Tibial nerve (tissue), 4 donors: ENCODE measurements around the gene CCDC24. TPM values are rescaled to one million over a fixed set of nuclear protein-coding genes. Genes with fewer than 3 reads are reported as not detected.

Source experiments
- DNase-seq, 2 donors: peaks; one replicate each; pipeline ENCODE4 v3.0.0-alpha.2; 2019; ENCODE audit warnings: low spot score in 2 of 2
- H3K27ac ChIP-seq, 4 donors: fragments of 200-600 bp; sonication (generic) in 3 of 4; one replicate each; pipeline ENCODE4 v1.5.1; 2017 to 2019; ENCODE audit warnings: mild to moderate bottlenecking in 1 of 4
- H3K27me3 ChIP-seq, 2 donors: fragments of 200-600 bp; sonication (generic) in 1 of 2; one replicate each; pipeline versions ENCODE4 v1.5.1 to v1.6.0; 2017 to 2019
- H3K36me3 ChIP-seq, 3 donors: fragments of 200-600 bp; sonication (generic); one replicate each; pipeline ENCODE4 v1.5.1; 2018 to 2019
- H3K4me1 ChIP-seq, 4 donors: fragments of 200-600 bp; sonication (generic) in 3 of 4; one replicate each; pipeline ENCODE4 v1.5.1; 2017 to 2019
- H3K4me3 ChIP-seq, 4 donors: fragments of 200-600 bp; sonication (generic) in 3 of 4; one replicate each; pipeline ENCODE4 v1.5.1; 2017 to 2019; ENCODE audit warnings: mild to moderate bottlenecking in 1 of 4, moderate library complexity in 1 of 4
- H3K9me3 ChIP-seq, 4 donors: fragments of 200-600 bp; sonication (generic) in 3 of 4; one replicate each; pipeline ENCODE4 v1.5.1; 2017 to 2019
- EP300 ChIP-seq, 2 donors: sonication (generic); formaldehyde crosslinking; IDR thresholded peaks; one replicate each; pipeline ENCODE4 v1.6.1; 2017; ENCODE audit warnings: antibody characterized with exemption in 2 of 2, mild to moderate bottlenecking in 1 of 2
- POLR2A ChIP-seq, 2 donors: fragments of 450-650 bp; IDR thresholded peaks; one replicate each; pipeline ENCODE4 v1.6.1; 2017; ENCODE audit warnings: antibody characterized with exemption in 2 of 2, mild to moderate bottlenecking in 2 of 2, moderate library complexity in 2 of 2
- WGBS, 2 donors: methylation state at CpG; one replicate each; pipeline ENCODE4 v1.1.5; 2018; 5-methylcytosine and 5-hydroxymethylcytosine counted together
- total RNA-seq, 4 donors: library from RNA; depleted of rRNA; stranded (reverse); fragments of >200 nt; gene quantifications; one replicate each; pipeline ENCODE4 v1.1.0, GENCODE V29; 2016
- TF ChIP-seq, protein P1 (sequence below), 5 experiments: fragments of 200-600 bp in 3 of 5; fragments of 450-650 bp in 2 of 5; sonication (generic) in 3 of 5; IDR thresholded peaks; one replicate each; pipeline ENCODE4 v1.5.1; 2016 to 2019; ENCODE audit warnings: antibody characterized with exemption in 5 of 5, mild to moderate bottlenecking in 3 of 5, moderate library complexity in 2 of 5

The CCDC24 gene
- total RNA-seq, 4 donors from 2014 or later = 5.4 to 18.8 (median 8.9) TPM

DNA sequence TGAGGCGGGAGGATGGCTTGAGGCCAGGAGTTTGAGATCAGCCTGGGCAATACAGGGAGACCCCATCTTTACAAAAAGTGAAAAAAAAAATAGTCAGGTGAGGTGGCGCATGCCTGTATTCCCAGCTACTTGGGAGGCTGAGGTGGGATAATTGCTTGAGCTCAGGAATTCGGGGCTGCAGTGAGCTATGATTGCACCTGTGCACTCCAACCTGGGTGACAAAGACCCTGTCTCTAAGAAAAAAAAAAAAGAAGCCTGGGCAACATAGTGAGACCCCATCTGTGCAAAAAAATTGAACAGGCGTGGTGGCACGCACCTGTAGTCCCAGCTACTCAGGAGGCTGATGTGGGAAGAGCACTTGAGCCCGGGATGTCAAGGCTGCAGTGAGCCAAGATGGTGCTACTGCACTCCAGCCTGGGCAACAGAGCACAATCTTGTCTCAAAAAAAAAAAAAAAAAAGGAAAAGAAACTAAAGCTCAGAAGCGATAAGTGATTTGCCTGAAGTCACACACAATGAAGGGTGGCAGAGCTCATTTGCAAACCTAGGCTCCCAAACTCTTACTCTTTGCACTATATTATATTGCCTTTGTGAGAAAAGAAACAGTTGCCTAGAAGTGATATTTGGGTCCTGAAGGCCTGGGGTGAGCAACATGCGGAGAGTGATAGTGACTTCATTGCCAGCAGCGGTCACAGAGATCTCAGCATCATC is 2.0 kb downstream of the CCDC24 start:
- H3K4me3 ChIP-seq = no peak overlapping the region
- no peak for DNase-seq
- WGBS, 2 donors = 91 to 94% methylated on average over 9 of the region's 9 CpGs
- H3K27me3 ChIP-seq = no peaks in the 10 kb centered on the region
- peaks cover 0 to 37% (median 17%) of the 10 kb centered on the region in 4 donors for H3K4me1 ChIP-seq
- no peaks in the 10 kb centered on the region for H3K36me3 ChIP-seq
- no peak overlapping the region for H3K27ac ChIP-seq
- TF ChIP-seq EP300 (IDR thresholded peaks at IDR 0.05) (no peak), POLR2A (IDR thresholded peaks at IDR 0.05) (no peak)
- TF ChIP-seq, protein P1, sequence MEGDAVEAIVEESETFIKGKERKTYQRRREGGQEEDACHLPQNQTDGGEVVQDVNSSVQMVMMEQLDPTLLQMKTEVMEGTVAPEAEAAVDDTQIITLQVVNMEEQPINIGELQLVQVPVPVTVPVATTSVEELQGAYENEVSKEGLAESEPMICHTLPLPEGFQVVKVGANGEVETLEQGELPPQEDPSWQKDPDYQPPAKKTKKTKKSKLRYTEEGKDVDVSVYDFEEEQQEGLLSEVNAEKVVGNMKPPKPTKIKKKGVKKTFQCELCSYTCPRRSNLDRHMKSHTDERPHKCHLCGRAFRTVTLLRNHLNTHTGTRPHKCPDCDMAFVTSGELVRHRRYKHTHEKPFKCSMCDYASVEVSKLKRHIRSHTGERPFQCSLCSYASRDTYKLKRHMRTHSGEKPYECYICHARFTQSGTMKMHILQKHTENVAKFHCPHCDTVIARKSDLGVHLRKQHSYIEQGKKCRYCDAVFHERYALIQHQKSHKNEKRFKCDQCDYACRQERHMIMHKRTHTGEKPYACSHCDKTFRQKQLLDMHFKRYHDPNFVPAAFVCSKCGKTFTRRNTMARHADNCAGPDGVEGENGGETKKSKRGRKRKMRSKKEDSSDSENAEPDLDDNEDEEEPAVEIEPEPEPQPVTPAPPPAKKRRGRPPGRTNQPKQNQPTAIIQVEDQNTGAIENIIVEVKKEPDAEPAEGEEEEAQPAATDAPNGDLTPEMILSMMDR (IDR thresholded peaks at IDR 0.05) = no peak
- no peaks in the 10 kb centered on the region for H3K9me3 ChIP-seq

DNA sequence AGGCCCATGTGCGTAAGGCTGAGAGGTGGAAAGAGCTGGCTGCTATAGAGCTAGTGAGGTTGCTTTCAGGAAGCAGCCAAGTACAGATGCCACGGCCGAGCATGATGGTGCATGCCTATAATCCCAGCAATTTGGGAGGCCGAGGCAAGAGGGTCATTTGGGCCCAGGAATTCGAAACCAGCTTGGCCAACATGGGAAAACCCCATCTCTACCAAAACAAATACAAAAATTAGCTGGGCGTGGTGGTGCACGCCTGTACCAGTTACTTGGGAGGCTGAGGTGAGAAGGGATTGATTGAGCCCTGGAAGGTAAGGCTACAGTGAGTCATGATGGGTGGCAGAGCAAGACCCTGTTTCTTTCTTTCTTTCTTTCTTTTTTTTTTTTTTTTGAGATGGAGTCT is 2.7 kb downstream of the CCDC24 start:
- DNase-seq = no peak
- H3K27me3 ChIP-seq = no peaks in the 10 kb centered on the region
- no peaks in the 10 kb centered on the region for H3K9me3 ChIP-seq
- no peak overlapping the region for H3K27ac ChIP-seq
- H3K4me1 ChIP-seq = peaks cover 0 to 37% (median 17%) of the 10 kb centered on the region in 4 donors
- H3K36me3 ChIP-seq = no peaks in the 10 kb centered on the region
- no peak for TF ChIP-seq EP300 (IDR thresholded peaks at IDR 0.05)
- TF ChIP-seq, protein P1 (IDR thresholded peaks at IDR 0.05) = no peak
- TF ChIP-seq POLR2A (IDR thresholded peaks at IDR 0.05) = no peak
- 81 to 100% methylated on average over 7 of the region's 7 CpGs for WGBS, 2 donors
- H3K4me3 ChIP-seq = no peak overlapping the region

GRCh38 chr1:43994794-43995790 is 3.7 kb downstream of the CCDC24 start:
- DNase-seq = no peak
- TF ChIP-seq, protein P1 (IDR thresholded peaks at IDR 0.05) = no peak
- TF ChIP-seq POLR2A (IDR thresholded peaks at IDR 0.05) (no peak), EP300 (IDR thresholded peaks at IDR 0.05) (no peak)
- Histone ChIP-seq H3K4me3 (no peak overlapping the region), H3K36me3 (peaks cover 0 to 2% (median 0%) of the 10 kb centered on the region in 3 donors), H3K4me1 (peaks cover 0 to 37% (median 17%) of the 10 kb centered on the region in 4 donors), H3K27me3 (no peaks in the 10 kb centered on the region), H3K9me3 (no peaks in the 10 kb centered on the region), H3K27ac (no peak overlapping the region)
- WGBS, 2 donors = 72 to 77% methylated on average over 13 to 14 of the region's 15 CpGs

- 53 to 62% methylated on average over 14 to 15 of the region's 21 CpGs for WGBS, 2 donors
- Histone ChIP-seq H3K27ac (peak overlapping the region in 1 of 4 donors; percentile 27), H3K9me3 (no peaks in the 10 kb centered on the region), H3K4me3 (no peak overlapping the region), H3K4me1 (peaks cover 0 to 31% (median 10%) of the 10 kb centered on the region in 4 donors), H3K27me3 (no peaks in the 10 kb centered on the region), H3K36me3 (peaks cover 0 to 12% (median 0%) of the 10 kb centered on the region in 3 donors)
- TF ChIP-seq, protein P1 (IDR thresholded peaks at IDR 0.05) = no peak
- TF ChIP-seq EP300 (IDR thresholded peaks at IDR 0.05) = no peak
- DNase-seq = no peak
Measured at GRCh38 chr1:43995984-43996732, 4.8 kb downstream of the CCDC24 start.
